Fibroblast of lung (primary cell): Measurements from ENCODE around the gene NSUN3. TPM values are rescaled to one million over a fixed set of nuclear protein-coding genes. Genes with fewer than 3 reads are reported as not detected.
A peak's percentile ranks its signal among the peaks of the same experiment; 100 is the strongest.

Experiments
- DNase-seq, 2 donors: peaks; one replicate each; pipeline versions ENCODE4 v3.0.0 to v3.0.0-alpha.2; 2010; ENCODE audit warnings: low read depth in 2 of 2
- H2AFZ ChIP-seq: 2 replicates; pipeline ENCODE4 v1.5.1; 2012; ENCODE audit warnings: low read length, control low read depth, inconsistent platforms
- H3K27ac ChIP-seq: 2 replicates; pipeline ENCODE4 v1.5.1; 2011; ENCODE audit warnings: low read length, control low read depth; ENCODE audit not compliant: insufficient read depth
- H3K27me3 ChIP-seq: 2 replicates; pipeline ENCODE4 v1.5.1; 2011; ENCODE audit warnings: mild to moderate bottlenecking, low read length; ENCODE audit not compliant: control insufficient read depth, insufficient read depth
- H3K36me3 ChIP-seq: 2 replicates; pipeline ENCODE4 v1.5.1; 2011; ENCODE audit warnings: low read length; ENCODE audit not compliant: control insufficient read depth, insufficient read depth
- H3K4me1 ChIP-seq: 2 replicates; pipeline ENCODE4 v1.5.1; 2011; ENCODE audit warnings: low read length; ENCODE audit not compliant: control insufficient read depth, insufficient read depth; ENCODE audit errors: extremely low read depth
- H3K4me2 ChIP-seq: 2 replicates; pipeline ENCODE4 v1.5.1; 2011; ENCODE audit warnings: low read length, control low read depth; ENCODE audit not compliant: insufficient read depth; ENCODE audit errors: extremely low read depth
- H3K4me3 ChIP-seq, 4 experiments: fragments of 200-600 bp in 1 of 4; sonication (generic) in 1 of 4; replicated peaks in 1 of 4; 2 replicates each; pipeline ENCODE4 v1.5.1; 2011 to 2016; ENCODE audit warnings: low read length in 4 of 4, low read depth in 3 of 4, mild to moderate bottlenecking in 3 of 4, control low read depth in 2 of 4, inconsistent platforms in 1 of 4, mixed read lengths in 1 of 4; ENCODE audit not compliant: insufficient read depth in 1 of 4; ENCODE audit errors: control extremely low read depth in 1 of 4
- H3K79me2 ChIP-seq: 2 replicates; pipeline ENCODE4 v1.5.1; 2012; ENCODE audit warnings: mild to moderate bottlenecking, low read length, inconsistent platforms; ENCODE audit not compliant: control insufficient read depth, insufficient read depth
- H3K9ac ChIP-seq: 2 replicates; pipeline ENCODE4 v1.5.1; 2011; ENCODE audit warnings: mild to moderate bottlenecking, low read length, control low read depth; ENCODE audit not compliant: insufficient read depth
- H3K9me3 ChIP-seq: 2 replicates; pipeline ENCODE4 v1.5.1; 2012; ENCODE audit warnings: low read depth, low read length; ENCODE audit not compliant: control insufficient read depth, insufficient read depth
- H4K20me1 ChIP-seq: 2 replicates; pipeline ENCODE4 v1.5.1; 2011; ENCODE audit warnings: low read length; ENCODE audit not compliant: control insufficient read depth, insufficient read depth; ENCODE audit errors: extremely low read depth
- CTCF ChIP-seq, 2 donors: IDR thresholded peaks in 1 of 2; conservative IDR thresholded peaks in 1 of 2; 1 replicate in 1 of 2; 2 replicates in 1 of 2; pipeline ENCODE4 v1.5.1; 2011 to 2012; ENCODE audit warnings: low read length in 2 of 2, control low read depth in 1 of 2, inconsistent platforms in 1 of 2, low read depth in 1 of 2, mild to moderate bottlenecking in 1 of 2
- EZH2 ChIP-seq: IDR thresholded peaks from 2 replicates; pipeline ENCODE4 v1.5.1; 2012; ENCODE audit warnings: low read length, control low read depth, mild to moderate bottlenecking; ENCODE audit errors: missing control alignments
- polyA plus RNA-seq, 2 donors: library from polyadenylated mRNA; depleted of rRNA in 1 of 2; stranded (reverse) in 1 of 2; unstranded in 1 of 2; fragments of >200 nt; gene quantifications; 2 replicates each; pipeline ENCODE4 v1.2.1, GENCODE V29; 2011 to 2012; ENCODE audit warnings: missing spikeins in 1 of 2
- total RNA-seq: library from RNA; depleted of rRNA; stranded (reverse); fragments of >200 nt; gene quantifications from 2 replicates; pipeline ENCODE4 v1.2.1, GENCODE V29; 2014

The NSUN3 gene
- total and polyA plus RNA-seq, 2 donors (not counting 1 experiment from before 2014, with no cell fraction given): 6.2 to 23.1 TPM

GRCh38 chr3:94173673-94174434 lies 111.0 kb downstream of the NSUN3 start:
- H3K4me2 ChIP-seq: no peak overlapping the region
- H3K79me2 ChIP-seq: no peaks in the 10 kb centered on the region
- H3K9ac ChIP-seq: no peak overlapping the region
- DNase-seq: peak in 1 of 2 donors; percentile 82
- H3K9me3 ChIP-seq: no peaks in the 10 kb centered on the region
- H3K4me3 ChIP-seq: no peak overlapping the region
- no peak overlapping the region for H2AFZ ChIP-seq
- no peak overlapping the region for H3K27ac ChIP-seq
- H3K4me1 ChIP-seq: no peaks in the 10 kb centered on the region
- no peaks in the 10 kb centered on the region for H3K27me3 ChIP-seq
- TF ChIP-seq CTCF (conservative IDR thresholded peaks at IDR 0.05 in 1 of 2, IDR thresholded peaks at IDR 0.05 in 1 of 2; ENCODE audit: low read depth in 1 of 2, low read length in 2 of 2) (no peak), EZH2 (no peak)
- no peaks in the 10 kb centered on the region for H4K20me1 ChIP-seq
- H3K36me3 ChIP-seq: no peaks in the 10 kb centered on the region

- Histone ChIP-seq H3K9ac (no peak overlapping the region), H3K4me2 (no peak overlapping the region), H3K27ac (no peak overlapping the region), H3K4me1 (no peaks in the 10 kb centered on the region), H3K36me3 (no peaks in the 10 kb centered on the region), H3K27me3 (no peaks in the 10 kb centered on the region), H3K9me3 (no peaks in the 10 kb centered on the region), H3K79me2 (no peaks in the 10 kb centered on the region), H2AFZ (no peak overlapping the region), H3K4me3 (no peak overlapping the region), H4K20me1 (no peaks in the 10 kb centered on the region)
- DNase-seq: no peak
- no peak for TF ChIP-seq EZH2
- TF ChIP-seq CTCF (conservative IDR thresholded peaks at IDR 0.05 in 1 of 2, IDR thresholded peaks at IDR 0.05 in 1 of 2; ENCODE audit: low read depth in 1 of 2, low read length in 2 of 2): no peak
These were observed 112.8 kb downstream of the NSUN3 start for GRCh38 chr3:94175677-94176076.

- Histone ChIP-seq H3K4me3 (no peak overlapping the region), H3K9ac (no peak overlapping the region), H3K4me2 (no peak overlapping the region), H2AFZ (no peak overlapping the region), H3K27ac (no peak overlapping the region), H3K4me1 (no peaks in the 10 kb centered on the region), H4K20me1 (no peaks in the 10 kb centered on the region), H3K79me2 (no peaks in the 10 kb centered on the region), H3K27me3 (no peaks in the 10 kb centered on the region), H3K36me3 (no peaks in the 10 kb centered on the region), H3K9me3 (no peaks in the 10 kb centered on the region)
- TF ChIP-seq EZH2: no peak
- no peak for TF ChIP-seq CTCF (conservative IDR thresholded peaks at IDR 0.05 in 1 of 2, IDR thresholded peaks at IDR 0.05 in 1 of 2; ENCODE audit: low read depth in 1 of 2, low read length in 2 of 2)
- peak in 1 of 2 donors; percentile 1 for DNase-seq
These were observed 114.3 kb downstream of the NSUN3 start for GRCh38 chr3:94176988-94177745.
